Gastroesophageal sphincter (tissue), 3 donors: ENCODE results near the gene RAP1GDS1.

Source experiments
- CTCF ChIP-seq, 4 experiments: fragments of 200-600 bp in 2 of 4; fragments of 450-650 bp in 2 of 4; sonication (generic) in 1 of 4; IDR thresholded peaks; one replicate each; pipeline ENCODE4 v1.5.1; 2017 to 2019; ENCODE audit warnings: antibody characterized with exemption in 4 of 4, mild to moderate bottlenecking in 2 of 4, moderate library complexity in 2 of 4
- EP300 ChIP-seq: sonication (generic); formaldehyde crosslinking; IDR thresholded peaks from one replicate; pipeline ENCODE4 v1.6.1; 2017; ENCODE audit warnings: antibody characterized with exemption, mild to moderate bottlenecking
- POLR2A ChIP-seq, 2 donors: fragments of 450-650 bp; IDR thresholded peaks; one replicate each; pipeline ENCODE4 v1.6.1; 2017; ENCODE audit warnings: antibody characterized with exemption in 2 of 2, mild to moderate bottlenecking in 2 of 2, moderate library complexity in 1 of 2

GRCh38 chr4:98484031-98484430 is 222.8 kb downstream of the RAP1GDS1 start:
- TF ChIP-seq CTCF (IDR thresholded peaks at IDR 0.05): no peak
- no peak for TF ChIP-seq POLR2A (IDR thresholded peaks at IDR 0.05)
- TF ChIP-seq EP300: no peak
